T-helper 9 cell (primary cell): ENCODE results near the gene EXOC6B.
"Not testable (repeated sequence)": the region's sequence is repeated elsewhere in the genome, so short reads cannot be mapped to it uniquely, and the experiment has no call there.

Experiments used
- DNase-seq: peaks from one replicate; pipeline ENCODE4 v3.0.0-alpha.2; 2020

Gene EXOC6B

DNA sequence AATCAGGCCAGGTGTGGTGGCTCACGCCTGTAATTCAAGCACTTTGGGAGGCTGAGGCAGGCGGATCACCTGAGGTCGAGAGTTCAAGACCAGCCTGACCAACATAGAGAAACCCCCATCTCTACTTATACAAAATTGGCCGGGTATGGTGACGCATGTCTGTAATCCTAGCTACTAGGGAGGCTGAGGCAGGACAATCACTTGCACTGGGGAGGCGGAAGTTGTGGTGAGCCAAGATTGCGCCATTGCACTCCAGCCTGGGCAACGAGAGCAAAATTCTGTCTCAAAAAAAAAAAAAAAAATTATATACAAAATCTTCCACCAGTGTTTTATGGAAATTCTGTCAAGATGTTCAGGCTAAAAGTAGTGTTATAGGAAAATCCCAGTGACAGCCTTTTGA lies 290.2 kb downstream of the EXOC6B start:
- DNase-seq, result not testable (repeated sequence)

DNA sequence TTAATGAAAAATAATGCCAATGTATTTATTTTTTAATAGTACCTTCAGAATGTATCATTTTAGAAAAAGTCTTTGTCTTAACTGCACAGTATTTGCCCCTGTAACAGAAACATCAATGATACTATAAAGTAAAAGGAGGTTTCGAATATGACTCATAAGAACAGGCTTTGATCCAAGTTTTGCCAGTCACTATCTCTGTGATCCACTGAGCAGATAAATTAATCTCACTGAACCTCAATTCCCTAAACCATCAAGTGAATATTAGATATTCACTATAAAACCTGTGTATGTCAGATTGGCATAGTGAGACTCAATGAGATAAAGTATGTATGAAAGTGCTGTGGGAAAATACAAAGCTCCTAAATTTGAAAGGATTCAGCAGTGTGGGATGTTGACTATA lies 292.1 kb downstream of the EXOC6B start:
- DNase-seq, result no peak

- DNase-seq, result no peak
Observed at GRCh38 chr2:72527424-72527823, 298.4 kb downstream of the EXOC6B start.

DNA sequence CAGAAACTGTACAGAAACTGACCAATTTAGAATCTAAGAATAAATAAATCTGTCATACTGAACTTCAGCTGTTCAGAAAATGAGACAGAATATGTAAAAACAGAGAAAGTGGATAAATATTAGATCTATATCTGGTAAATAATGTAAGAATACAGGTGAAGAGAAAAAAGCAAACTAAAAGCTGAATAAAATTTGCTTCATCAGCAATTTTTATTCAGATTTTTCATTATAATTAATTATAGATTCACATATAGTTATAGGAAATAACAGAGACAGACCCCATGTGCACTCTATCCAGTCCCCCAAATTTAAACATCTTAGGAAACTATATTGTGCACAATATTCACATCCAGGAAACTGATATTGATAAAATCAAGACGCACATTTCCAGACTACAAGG lies 299.2 kb downstream of the EXOC6B start:
- DNase-seq, result no peak

GRCh38 chr2:72524071-72524470 lies 301.8 kb downstream of the EXOC6B start:
- DNase-seq, result no peak

DNA sequence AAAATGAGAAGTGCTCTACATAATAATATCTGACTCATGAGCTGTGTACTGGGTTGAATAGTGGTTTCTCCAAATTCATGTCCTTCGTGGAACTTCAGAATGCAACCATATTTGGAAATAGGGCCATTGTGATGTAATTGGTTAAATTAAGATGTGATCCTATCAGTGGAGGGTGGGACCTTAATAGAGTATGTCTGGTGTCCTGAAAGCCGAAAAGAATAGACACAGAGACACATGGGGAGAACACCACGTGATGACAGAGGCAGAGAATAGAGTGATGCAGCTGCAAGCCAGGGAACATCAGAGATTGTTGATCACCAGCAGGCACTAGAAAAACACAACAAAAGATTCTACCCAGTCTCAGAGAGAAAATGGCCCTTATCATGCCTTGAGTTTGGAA lies 310.1 kb downstream of the EXOC6B start:
- DNase-seq, result no peak

DNA sequence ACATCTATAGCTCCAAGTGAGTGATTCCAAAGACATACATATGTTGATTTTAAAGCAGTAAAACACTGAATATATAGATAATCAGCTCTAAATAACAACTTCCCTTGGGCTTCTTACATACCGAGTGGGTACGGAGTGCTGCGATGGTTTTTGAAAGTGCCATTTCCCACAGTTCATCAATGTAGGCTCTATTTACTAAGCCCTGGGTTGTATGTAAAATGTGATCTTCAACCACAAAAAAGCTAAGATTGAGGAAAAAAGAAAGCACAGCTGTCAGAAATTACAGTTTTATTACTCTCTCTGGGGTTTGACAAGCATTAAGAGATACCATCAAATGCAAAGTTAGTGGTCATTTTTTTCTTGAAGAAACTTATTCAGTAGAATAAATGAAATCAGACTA lies 312.8 kb downstream of the EXOC6B start:
- DNase-seq, result no peak

DNA sequence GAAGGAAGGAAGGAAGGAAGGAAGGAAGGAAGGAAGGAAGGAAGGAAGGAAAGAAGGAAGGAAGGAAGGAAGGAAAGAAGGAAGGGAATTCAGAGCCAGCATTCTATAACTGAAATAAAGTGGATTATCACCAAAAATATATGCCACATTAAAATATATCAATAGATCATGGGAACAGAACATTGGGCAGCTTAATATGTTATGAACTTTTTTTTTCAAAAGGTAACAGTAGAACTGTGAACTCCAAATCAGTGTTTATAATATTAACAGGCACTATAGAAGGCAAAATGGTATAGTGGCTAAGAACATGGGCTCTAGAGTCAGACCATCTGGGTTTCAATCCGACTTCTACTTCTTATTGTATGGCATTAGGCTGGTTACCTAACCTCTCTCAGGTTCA lies 313.5 kb downstream of the EXOC6B start:
- no peak for DNase-seq

GRCh38 chr2:72511906-72512305 lies 313.9 kb downstream of the EXOC6B start:
- DNase-seq, result no peak

DNA sequence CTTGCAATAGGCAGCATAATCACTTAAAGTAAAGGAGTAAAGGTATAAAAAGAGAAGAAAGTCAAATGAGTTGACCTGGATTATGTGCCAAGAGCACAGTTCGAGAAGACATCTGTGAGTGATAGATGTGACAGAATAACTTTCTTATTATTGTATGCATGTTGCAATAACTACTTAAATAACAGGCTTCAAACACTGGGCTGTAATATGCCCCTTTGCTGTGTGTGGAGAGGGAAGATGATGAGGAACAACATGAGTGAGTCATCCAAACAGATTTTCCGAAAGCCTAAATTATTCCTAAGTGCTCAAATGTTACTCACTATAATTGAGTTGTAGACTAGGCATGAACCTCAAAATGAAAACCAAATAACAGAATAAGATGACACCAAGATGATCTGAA lies 328.1 kb downstream of the EXOC6B start:
- DNase-seq, result no peak

DNA sequence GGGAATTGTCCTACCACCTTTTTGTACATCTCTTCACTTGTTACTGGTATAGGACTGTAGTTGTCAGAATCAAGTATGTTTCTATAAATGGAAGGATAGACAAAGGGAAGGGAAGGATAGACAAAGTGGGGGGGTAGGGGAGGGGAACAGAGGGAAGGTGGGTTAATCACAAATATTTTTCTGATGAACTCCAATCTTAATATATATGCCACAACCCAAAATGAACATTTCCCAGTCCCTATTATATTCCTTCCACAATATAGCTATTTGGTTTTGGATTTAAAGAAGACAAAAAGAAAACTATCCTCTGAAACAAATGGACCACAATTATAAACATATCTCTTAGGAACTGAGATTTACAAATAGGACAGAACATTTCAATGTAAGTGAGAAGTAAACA lies 329.4 kb downstream of the EXOC6B start:
- DNase-seq, result no peak

DNA sequence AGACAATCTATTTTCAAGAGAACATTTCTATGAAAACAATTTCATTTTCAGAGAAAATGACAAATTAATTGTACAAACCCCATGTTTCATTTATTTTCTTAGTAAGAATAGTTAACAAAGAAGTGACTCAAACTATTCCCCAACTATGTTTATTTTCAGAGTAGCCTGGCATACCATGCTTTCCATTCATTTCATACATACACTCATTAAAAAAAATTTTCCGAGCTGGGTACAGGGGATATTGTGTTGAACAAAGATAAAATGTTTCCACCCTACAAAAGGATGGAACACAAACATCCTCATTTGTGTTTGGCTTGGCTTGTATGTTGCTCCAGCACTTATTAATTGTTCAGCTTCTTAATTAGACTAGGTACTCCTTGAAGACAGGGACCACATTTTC lies 331.4 kb downstream of the EXOC6B start:
- no peak for DNase-seq

DNA sequence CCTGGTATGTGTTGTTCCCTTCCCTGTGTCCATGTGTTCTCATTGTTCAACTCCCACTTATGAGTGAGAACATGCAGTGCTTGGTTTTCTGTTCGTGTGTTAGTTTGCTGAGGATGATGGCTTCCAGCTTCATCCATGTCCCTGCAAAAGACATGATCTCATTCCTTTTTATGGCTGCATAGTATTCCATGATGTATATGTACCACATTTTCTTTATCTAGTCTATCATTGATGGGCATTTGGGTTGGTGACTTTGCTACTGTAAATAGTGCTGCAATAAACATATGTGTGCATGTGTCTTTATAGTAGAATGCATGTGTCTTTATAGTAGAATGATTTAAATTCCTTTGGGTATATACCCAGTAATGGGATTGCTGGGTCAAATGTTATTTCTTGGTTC lies 341.2 kb downstream of the EXOC6B start:
- not testable (repeated sequence) for DNase-seq

DNA sequence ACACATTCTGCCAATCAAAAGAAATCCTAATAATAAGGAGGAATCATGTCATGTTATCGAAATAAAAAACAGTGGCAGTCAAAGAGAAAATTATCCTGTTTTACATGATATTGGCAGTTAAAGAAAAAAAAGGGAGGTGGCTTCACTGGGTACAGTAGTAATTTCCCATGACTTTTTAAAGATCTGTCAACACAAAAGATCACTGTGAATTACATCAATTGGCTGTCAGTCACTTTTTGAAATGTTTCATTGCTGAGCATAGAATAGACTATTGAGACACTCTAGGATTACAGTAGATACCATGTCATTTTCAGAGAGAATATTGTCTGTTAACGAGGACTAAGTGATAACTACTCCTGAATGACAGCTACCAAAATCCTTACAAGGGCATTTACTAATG lies 342.5 kb downstream of the EXOC6B start:
- no peak for DNase-seq

DNA sequence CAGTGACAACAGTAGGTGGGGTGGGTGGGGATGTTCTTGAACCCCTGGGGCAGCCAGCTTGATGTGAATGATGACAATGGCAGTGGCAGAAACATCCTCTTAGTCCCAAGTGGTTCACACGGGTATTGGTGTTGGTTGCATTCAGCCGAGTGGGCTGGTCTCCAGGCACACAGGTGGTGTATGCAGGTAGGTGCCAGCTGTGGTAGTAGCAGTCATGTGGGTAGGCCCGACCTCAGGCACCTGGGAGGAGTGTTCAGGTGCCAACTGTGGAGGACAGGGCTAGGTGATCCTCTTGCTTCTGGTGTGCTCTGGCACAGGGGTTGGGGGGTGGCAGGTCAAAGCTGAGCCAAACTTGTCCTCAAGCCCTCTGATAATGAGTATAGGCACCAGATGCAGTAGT lies 350.6 kb downstream of the EXOC6B start:
- DNase-seq, result no peak

DNA sequence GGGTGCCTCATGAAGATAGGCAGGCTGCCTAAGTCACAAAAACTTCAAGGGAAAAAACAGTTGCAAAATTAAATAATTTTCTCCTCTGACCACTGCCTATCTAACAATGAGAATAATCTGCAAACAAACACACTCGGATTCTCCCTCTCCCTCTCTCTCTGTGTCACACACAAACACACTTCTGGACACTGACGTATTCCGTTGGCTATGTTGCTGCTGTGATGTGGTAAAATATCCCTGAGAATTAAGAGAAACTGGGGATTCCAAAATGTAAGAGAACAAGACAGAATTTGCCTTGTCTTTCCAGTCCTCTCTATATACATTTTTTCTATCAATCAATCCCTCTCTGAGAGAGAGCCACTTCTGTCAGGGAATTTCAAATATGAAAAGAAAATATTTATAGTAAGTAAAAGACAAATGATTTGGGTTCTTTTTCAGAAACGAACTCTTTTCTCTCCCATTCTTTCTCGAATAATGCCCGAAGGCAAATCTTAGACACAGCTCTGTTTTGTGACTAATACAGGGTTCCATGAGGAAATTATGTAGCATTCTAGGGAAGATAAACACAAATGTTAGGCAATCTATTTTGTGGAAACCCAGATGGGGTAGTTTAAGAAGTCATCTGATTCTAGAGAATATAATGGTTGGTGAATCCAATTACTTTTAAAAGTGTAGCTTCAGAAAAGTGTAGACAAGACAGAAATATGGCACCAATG lies 367.9 kb downstream of the EXOC6B start:
- DNase-seq, result no peak

- DNase-seq, result no peak
Observed at GRCh38 chr2:72454189-72454588, 371.6 kb downstream of the EXOC6B start.

DNA sequence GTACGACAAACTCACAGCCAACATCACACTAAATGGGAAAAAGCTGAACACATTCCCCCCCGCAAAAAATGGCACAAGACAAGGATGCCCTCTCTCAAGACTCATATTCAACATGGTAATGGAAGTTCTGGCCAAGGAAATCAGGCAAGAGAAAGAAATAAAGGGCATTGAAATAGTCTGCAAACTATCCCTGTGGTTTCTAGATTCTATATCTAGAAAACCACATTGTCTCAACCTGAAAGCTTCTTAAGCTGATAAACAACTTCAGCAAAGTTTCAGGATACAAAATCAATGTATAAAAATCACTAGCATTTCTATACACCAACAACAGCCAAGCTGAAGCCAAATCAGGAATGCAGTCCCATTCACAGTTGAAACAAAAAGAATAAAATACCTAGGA lies 383.6 kb downstream of the EXOC6B start:
- no peak for DNase-seq

DNA sequence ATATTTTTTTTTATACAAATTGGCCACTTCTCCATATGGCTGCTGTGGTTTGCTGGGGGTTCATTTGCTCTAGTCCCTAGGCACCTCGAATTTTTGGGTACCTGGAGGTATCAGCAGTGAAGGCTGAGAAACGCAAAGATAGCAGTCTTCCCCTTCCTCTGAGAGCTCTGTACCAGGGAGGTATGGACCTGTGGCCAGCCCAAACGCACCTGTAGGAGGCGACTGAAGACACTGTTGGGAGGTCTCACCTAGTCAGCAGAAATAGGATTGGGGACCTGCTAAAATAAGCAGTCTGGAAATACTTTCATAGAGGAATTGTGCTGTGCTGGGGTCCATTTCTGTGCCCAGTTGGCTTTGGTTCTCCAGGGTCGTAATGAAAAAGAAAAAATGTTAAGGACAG lies 385.9 kb downstream of the EXOC6B start:
- DNase-seq, result no peak

DNA sequence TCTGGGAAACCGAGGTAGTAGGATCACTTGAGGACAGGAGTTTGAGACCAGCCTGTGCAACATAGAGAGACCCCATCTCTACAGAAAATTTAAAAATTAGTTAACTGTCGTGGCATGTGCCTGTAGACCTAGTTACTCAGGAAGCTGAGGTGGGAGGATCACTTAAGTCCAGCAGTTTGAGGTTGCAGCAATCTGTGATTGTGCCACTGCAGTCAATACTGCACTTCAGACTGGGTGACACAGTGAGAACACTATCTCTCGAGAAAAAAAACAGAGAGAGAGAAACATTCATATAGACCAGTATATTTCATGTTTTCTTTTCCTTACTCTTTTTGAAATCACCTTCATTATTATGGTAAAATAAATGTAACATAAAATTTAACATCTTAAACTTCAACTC lies 387.5 kb downstream of the EXOC6B start:
- no peak for DNase-seq

DNA sequence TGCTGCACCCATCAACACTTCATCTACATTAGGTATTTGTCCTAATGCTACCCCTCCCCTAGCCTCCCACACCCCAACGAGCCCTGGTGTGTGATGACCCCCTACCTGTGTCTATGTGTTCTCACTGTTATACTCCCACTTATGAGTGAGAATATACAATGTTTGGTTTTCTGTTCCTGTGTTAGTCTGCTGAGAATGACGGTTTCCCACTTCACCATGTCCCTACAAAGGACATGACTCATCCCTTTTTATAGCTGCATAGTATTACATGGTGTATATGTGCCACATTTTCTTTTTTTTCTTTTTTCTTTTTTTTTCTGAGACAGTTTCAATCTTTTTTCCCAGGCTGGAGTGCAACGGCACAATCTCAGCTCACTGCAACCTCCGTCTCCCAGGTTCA lies 394.1 kb downstream of the EXOC6B start:
- DNase-seq, result no peak

DNA sequence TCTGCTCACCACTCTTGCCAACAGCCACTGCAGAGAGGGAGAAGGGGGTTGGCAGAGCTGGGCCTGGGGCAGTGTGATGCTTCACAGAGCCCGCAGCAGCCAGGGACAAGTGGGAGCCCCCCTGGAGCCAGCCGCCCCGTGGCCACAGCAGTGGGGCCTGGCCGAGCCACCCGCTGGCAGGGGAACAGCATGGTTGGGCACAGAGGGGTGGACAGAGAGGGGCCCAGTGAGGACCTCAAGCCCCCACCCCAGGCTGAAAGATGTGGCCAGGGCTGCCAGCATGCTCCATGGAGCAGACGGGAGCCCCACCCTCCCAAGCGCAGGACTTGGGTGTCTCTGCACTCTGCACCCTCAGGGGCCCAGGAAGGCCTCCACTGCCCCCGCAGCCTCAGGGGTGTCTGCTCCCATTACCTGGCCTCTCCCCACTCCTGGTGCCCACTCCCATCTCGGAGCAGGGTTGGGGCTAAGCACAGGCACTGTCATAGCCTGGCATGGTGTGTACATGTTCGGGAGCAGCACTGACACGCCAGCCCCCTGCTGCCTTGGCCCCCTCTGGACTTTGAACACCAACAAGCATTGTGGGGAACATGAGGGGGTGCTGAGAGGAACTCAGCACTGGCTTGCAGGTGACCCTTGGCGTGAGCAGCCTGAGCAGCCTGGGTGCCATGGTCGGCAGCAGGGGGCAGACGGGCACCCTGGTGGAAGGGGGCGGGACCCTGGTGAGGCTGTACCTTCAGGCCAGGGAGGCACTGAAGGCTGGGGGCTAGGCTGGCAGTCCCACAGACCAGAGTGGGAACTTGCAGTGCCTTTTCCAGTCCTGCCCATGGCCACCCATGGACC lies 398.6 kb downstream of the EXOC6B start:
- DNase-seq, result no peak

DNA sequence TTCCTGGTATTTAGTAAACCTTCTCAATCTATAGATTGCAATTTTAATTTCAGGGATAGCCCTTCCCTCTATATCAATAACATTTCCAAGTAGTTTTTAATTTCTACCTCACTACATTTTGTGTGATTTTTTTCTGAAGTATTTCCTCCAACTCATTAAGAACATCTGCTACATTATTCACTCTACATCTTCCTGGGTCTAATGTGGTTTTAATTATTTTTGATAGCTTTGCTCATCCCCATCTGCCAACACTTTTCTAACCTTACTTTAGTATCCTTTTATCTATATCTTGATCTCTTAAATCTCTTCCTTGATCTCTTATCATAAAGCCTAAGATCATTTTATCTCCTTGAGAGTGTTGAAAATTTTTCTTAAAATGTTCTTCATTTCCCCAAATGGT lies 399.8 kb downstream of the EXOC6B start:
- no peak for DNase-seq

GRCh38 chr2:72423756-72424155 lies 402.1 kb downstream of the EXOC6B start:
- DNase-seq, result no peak
